T-helper 1 cell treated with Interleukin-12 subunit alpha and Interleukin-12 subunit beta and Interleukin-4 antibody, amounts not matched to agents 30 μg/mL and 1 μg/mL, for 36 hours (primary cell): ENCODE measurements around the gene MBIP.
A peak's percentile ranks its signal among the peaks of the same experiment; 100 is the strongest.

ENCODE experiments used
- H3K27ac Mint-ChIP-seq: one replicate; pipeline ENCODE4 v1.8.0; 2021; ENCODE audit warnings: mild to moderate bottlenecking, mixed read lengths
- H3K27me3 Mint-ChIP-seq: one replicate; pipeline ENCODE4 v1.8.0; 2021; ENCODE audit warnings: low read depth, mixed read lengths
- H3K36me3 Mint-ChIP-seq: one replicate; pipeline ENCODE4 v1.8.0; 2021; ENCODE audit warnings: low read depth, mixed read lengths
- H3K4me1 Mint-ChIP-seq: one replicate; pipeline ENCODE4 v1.8.0; 2021; ENCODE audit warnings: low read depth, mixed read lengths
- H3K4me3 Mint-ChIP-seq: one replicate; pipeline ENCODE4 v1.8.0; 2021; ENCODE audit warnings: mild to moderate bottlenecking, moderate library complexity, mixed read lengths
- H3K9me3 Mint-ChIP-seq: one replicate; pipeline ENCODE4 v1.8.0; 2021; ENCODE audit warnings: mixed read lengths

The MBIP gene

GRCh38 chr14:36295642-36296627 lies 24.5 kb downstream of the MBIP start:
- Mint-ChIP-seq H3K4me1 (no peaks in the 10 kb centered on the region), H3K4me3 (no peak overlapping the region), H3K36me3 (peaks cover 28% of the 10 kb centered on the region), H3K9me3 (no peaks in the 10 kb centered on the region), H3K27ac (no peak overlapping the region), H3K27me3 (peaks cover 1% of the 10 kb centered on the region)

DNA sequence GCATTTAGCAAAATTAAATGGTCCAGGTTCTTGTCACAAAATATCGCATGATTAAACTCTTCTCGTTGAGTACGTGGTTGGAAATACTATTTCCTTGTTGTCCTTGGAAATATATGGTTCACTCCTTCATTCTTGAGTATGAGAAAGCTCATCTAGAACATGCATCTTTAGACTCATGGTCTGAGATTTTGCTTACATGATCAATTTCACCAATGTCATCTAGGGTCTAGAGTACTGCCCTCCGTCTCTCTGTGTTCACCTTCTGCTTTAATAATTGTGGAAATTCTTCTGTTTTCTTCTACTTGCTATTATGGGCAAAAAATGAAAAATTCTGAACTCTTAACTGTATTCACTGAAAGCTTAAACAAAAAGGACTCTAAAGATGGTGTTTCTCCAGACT lies 25.9 kb downstream of the MBIP start:
- Mint-ChIP-seq H3K9me3 (no peaks in the 10 kb centered on the region), H3K36me3 (peaks cover 25% of the 10 kb centered on the region), H3K4me1 (no peaks in the 10 kb centered on the region), H3K27me3 (peaks cover 6% of the 10 kb centered on the region), H3K27ac (no peak overlapping the region), H3K4me3 (no peak overlapping the region)

- Mint-ChIP-seq H3K27me3 (peaks cover 6% of the 10 kb centered on the region), H3K36me3 (peaks cover 19% of the 10 kb centered on the region), H3K9me3 (no peaks in the 10 kb centered on the region), H3K4me1 (no peaks in the 10 kb centered on the region), H3K4me3 (no peak overlapping the region), H3K27ac (no peak overlapping the region)
These were observed 26.6 kb downstream of the MBIP start for GRCh38 chr14:36293824-36294223.

GRCh38 chr14:36289954-36290353 lies 30.5 kb downstream of the MBIP start:
- Mint-ChIP-seq H3K4me3 (no peak overlapping the region), H3K9me3 (no peaks in the 10 kb centered on the region), H3K27ac (no peak overlapping the region), H3K27me3 (peaks cover 9% of the 10 kb centered on the region), H3K36me3 (no peaks in the 10 kb centered on the region), H3K4me1 (no peaks in the 10 kb centered on the region)

DNA sequence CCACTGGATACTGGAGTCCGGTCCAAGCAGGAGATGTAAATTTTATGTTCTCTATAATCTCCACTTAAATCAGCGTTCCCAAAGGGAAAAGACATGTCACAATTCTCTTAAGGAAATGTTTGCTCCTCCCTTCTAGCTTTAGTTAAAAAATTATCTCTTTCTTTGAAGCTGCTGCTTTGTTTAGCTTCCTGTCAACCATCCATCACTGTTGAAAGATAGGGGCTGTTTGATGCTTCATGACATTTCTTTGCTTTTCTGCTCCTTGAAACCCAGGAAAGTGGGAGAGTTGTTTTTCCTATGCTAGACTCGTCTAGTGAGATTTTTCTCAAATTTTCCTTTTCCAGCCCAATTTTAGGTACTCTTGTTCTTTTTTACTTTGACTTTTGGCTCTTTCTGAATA lies 31.9 kb downstream of the MBIP start:
- no peak overlapping the region for H3K4me3 Mint-ChIP-seq
- H3K36me3 Mint-ChIP-seq: no peaks in the 10 kb centered on the region
- H3K27ac Mint-ChIP-seq: no peak overlapping the region
- H3K9me3 Mint-ChIP-seq: no peaks in the 10 kb centered on the region
- peaks cover 9% of the 10 kb centered on the region for H3K27me3 Mint-ChIP-seq
- no peaks in the 10 kb centered on the region for H3K4me1 Mint-ChIP-seq

- Mint-ChIP-seq H3K9me3 (no peaks in the 10 kb centered on the region), H3K4me1 (no peaks in the 10 kb centered on the region), H3K4me3 (no peak overlapping the region), H3K27me3 (peaks cover 14% of the 10 kb centered on the region), H3K36me3 (no peaks in the 10 kb centered on the region), H3K27ac (no peak overlapping the region)
These were observed 35.4 kb downstream of the MBIP start for GRCh38 chr14:36284971-36285595.

DNA sequence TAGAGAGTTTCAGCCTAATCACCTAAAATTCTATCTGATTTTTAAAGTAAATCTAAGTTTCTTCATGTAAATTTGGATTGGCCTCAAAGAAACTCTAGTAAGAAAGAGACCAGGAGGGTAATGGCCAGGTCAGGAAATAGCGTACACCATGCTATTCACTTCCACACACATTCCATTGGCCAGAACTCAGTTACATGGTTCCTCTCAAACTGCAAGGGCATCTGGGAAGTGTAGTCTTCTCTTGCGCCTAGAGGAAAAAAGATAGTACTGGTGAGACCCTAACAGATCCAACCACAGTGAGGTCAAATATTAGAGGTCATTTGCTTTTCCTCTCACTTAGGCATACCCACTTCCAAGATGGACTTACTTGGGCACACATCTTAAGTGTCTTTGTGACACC lies 39.1 kb downstream of the MBIP start:
- Mint-ChIP-seq H3K27me3 (peaks cover 25% of the 10 kb centered on the region), H3K4me3 (no peak overlapping the region), H3K36me3 (no peaks in the 10 kb centered on the region), H3K4me1 (no peaks in the 10 kb centered on the region), H3K27ac (no peak overlapping the region), H3K9me3 (no peaks in the 10 kb centered on the region)

GRCh38 chr14:36279306-36280190 lies 40.9 kb downstream of the MBIP start:
- H3K4me1 Mint-ChIP-seq: no peaks in the 10 kb centered on the region
- H3K36me3 Mint-ChIP-seq: no peaks in the 10 kb centered on the region
- no peak overlapping the region for H3K4me3 Mint-ChIP-seq
- H3K27ac Mint-ChIP-seq: no peak overlapping the region
- peaks cover 30% of the 10 kb centered on the region for H3K27me3 Mint-ChIP-seq
- no peaks in the 10 kb centered on the region for H3K9me3 Mint-ChIP-seq

GRCh38 chr14:36275741-36276140 lies 44.7 kb downstream of the MBIP start:
- Mint-ChIP-seq H3K4me1 (peaks cover 11% of the 10 kb centered on the region), H3K27ac (no peak overlapping the region), H3K27me3 (peaks cover 59% of the 10 kb centered on the region), H3K4me3 (no peak overlapping the region), H3K36me3 (no peaks in the 10 kb centered on the region), H3K9me3 (no peaks in the 10 kb centered on the region)

GRCh38 chr14:36271939-36272907 lies 48.2 kb downstream of the MBIP start:
- Mint-ChIP-seq H3K27me3 (peaks cover 55% of the 10 kb centered on the region), H3K36me3 (no peaks in the 10 kb centered on the region), H3K27ac (no peak overlapping the region)

GRCh38 chr14:36271222-36271621 lies 49.2 kb downstream of the MBIP start:
- Mint-ChIP-seq H3K36me3 (no peaks in the 10 kb centered on the region), H3K4me1 (peaks cover 11% of the 10 kb centered on the region), H3K4me3 (no peak overlapping the region), H3K27ac (no peak overlapping the region), H3K27me3 (peaks cover 47% of the 10 kb centered on the region), H3K9me3 (no peaks in the 10 kb centered on the region)

More at GRCh38 chr14:36271939-36272907, 48.2 kb downstream of the MBIP start:
- Mint-ChIP-seq H3K4me1 (peaks cover 11% of the 10 kb centered on the region), H3K4me3 (peak overlapping the region; percentile 69), H3K9me3 (no peaks in the 10 kb centered on the region)

DNA sequence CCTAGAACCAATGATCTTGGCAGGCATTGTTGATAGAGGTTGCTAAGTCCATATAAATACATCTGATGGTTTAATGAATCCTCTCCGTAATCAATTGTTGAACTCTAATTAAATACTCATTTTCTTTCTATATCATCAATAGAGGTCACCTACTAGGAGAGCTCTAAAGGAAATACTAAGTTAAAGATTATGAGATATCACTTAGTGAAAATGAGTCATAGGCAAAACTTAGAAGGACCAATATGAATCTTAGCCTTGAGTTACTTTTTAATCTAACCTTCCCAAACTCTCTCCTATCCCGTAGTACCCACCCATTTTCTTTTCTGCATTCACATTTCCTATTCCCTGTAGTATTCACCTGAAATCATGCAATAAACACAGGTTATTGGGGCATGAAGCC lies 50.2 kb downstream of the MBIP start:
- no peak overlapping the region for H3K4me3 Mint-ChIP-seq
- no peak overlapping the region for H3K27ac Mint-ChIP-seq
- no peaks in the 10 kb centered on the region for H3K36me3 Mint-ChIP-seq
- H3K4me1 Mint-ChIP-seq: peaks cover 11% of the 10 kb centered on the region
- H3K27me3 Mint-ChIP-seq: peaks cover 47% of the 10 kb centered on the region
- peaks cover 2% of the 10 kb centered on the region for H3K9me3 Mint-ChIP-seq

GRCh38 chr14:36268121-36268520 lies 52.3 kb downstream of the MBIP start:
- Mint-ChIP-seq H3K4me1 (peaks cover 10% of the 10 kb centered on the region), H3K36me3 (no peaks in the 10 kb centered on the region), H3K9me3 (peaks cover 3% of the 10 kb centered on the region), H3K27ac (no peak overlapping the region), H3K4me3 (no peak overlapping the region), H3K27me3 (peaks cover 34% of the 10 kb centered on the region)
